Prostate gland (tissue), 2 donors: ENCODE data around the gene NIP7.

Experiments
- CTCF ChIP-seq, 4 experiments: fragments of 200-600 bp in 2 of 4; fragments of 450-650 bp in 2 of 4; sonication (generic) in 2 of 4; IDR thresholded peaks; 1 replicate in 3 of 4; 2 replicates in 1 of 4; pipeline ENCODE4 v1.5.1; 2016 to 2019; ENCODE audit warnings: antibody characterized with exemption in 4 of 4, mild to moderate bottlenecking in 2 of 4, moderate library complexity in 2 of 4
- POLR2A ChIP-seq: fragments of 450-650 bp; IDR thresholded peaks from one replicate; pipeline ENCODE4 v1.6.1; 2016; ENCODE audit warnings: antibody characterized with exemption, mild to moderate bottlenecking
- POLR2AphosphoS5 ChIP-seq: sonication (generic); formaldehyde crosslinking; IDR thresholded peaks from one replicate; pipeline ENCODE4 v1.6.1; 2017; ENCODE audit warnings: antibody characterized with exemption

- no peak for TF ChIP-seq CTCF (IDR thresholded peaks at IDR 0.05)
- no peak for TF ChIP-seq POLR2A
- TF ChIP-seq POLR2AphosphoS5, result no peak
Measured at GRCh38 chr16:69324013-69324531, 15.5 kb upstream of the NIP7 start.
